BE2C (cell line): ENCODE data around the gene GH1.
"Not testable (repeated sequence)": the region's sequence is repeated elsewhere in the genome, so short reads cannot be mapped to it uniquely, and the experiment has no call there.

ENCODE experiments used
- DNase-seq: peaks from one replicate; pipeline ENCODE4 v3.0.0-alpha.2; 2020
- H3K27me3 ChIP-seq: fragments of 250-450 bp; sonication (Bioruptor Pico); 2 replicates; pipeline ENCODE4 v1.5.1; 2020; ENCODE audit warnings: mild to moderate bottlenecking
- H3K36me3 ChIP-seq: fragments of 250-450 bp; sonication (Bioruptor Pico); 2 replicates; pipeline ENCODE4 v1.5.1; 2020; ENCODE audit warnings: mild to moderate bottlenecking
- H3K4me1 ChIP-seq: fragments of 250-450 bp; sonication (Bioruptor Pico); 2 replicates; pipeline ENCODE4 v1.5.1; 2020
- H3K4me3 ChIP-seq: 2 replicates; pipeline ENCODE4 v1.5.1; 2011; ENCODE audit warnings: low read depth, low read length
- H3K9me3 ChIP-seq: fragments of 250-450 bp; sonication (Bioruptor Pico); 2 replicates; pipeline ENCODE4 v1.5.1; 2020
- TF ChIP-seq, protein P1 (sequence below): IDR thresholded peaks from 2 replicates; pipeline ENCODE4 v1.5.1; 2012; ENCODE audit warnings: mild to moderate bottlenecking, low read depth, low read length

Gene GH1

DNA sequence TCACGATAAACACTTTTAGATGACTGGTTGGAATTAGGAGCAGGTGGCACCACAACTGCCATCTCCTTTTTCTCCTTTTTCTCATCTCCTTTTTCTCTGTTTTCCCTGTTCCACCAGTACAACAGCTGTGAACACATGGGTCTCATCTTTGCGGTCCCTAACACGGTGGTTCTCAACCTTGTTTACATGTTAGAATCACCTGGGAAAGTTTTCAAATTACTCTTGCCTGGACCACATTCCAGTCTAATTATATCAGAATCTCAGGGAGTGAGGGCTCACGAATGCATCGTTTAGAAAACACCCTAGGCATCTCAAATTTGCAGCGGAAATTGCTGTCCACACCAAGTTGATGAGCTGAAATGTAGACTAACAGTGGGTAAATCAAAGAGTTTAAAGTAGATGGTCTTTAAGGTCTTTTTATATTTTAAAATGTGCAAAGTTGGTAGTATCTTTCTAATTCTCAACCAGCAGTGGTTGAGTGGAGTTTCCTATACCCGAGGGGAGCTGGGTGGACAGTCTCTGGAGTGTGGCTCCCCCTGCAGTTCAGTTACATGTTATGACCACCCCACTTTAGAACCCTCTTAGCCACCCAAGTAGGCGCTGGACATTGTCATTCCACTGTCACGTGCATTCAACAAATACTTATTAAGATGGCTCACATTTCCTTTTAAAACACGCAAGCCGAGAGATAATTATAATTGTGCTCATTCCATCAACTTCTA, 26.2 kb downstream of the GH1 start:
- TF ChIP-seq, protein P1, sequence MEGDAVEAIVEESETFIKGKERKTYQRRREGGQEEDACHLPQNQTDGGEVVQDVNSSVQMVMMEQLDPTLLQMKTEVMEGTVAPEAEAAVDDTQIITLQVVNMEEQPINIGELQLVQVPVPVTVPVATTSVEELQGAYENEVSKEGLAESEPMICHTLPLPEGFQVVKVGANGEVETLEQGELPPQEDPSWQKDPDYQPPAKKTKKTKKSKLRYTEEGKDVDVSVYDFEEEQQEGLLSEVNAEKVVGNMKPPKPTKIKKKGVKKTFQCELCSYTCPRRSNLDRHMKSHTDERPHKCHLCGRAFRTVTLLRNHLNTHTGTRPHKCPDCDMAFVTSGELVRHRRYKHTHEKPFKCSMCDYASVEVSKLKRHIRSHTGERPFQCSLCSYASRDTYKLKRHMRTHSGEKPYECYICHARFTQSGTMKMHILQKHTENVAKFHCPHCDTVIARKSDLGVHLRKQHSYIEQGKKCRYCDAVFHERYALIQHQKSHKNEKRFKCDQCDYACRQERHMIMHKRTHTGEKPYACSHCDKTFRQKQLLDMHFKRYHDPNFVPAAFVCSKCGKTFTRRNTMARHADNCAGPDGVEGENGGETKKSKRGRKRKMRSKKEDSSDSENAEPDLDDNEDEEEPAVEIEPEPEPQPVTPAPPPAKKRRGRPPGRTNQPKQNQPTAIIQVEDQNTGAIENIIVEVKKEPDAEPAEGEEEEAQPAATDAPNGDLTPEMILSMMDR: peak; percentile 56
- not testable (repeated sequence) for H3K4me3 ChIP-seq, H3K4me1 ChIP-seq, H3K27me3 ChIP-seq, H3K9me3 ChIP-seq, H3K36me3 ChIP-seq
- peak; percentile 49 for DNase-seq

DNA sequence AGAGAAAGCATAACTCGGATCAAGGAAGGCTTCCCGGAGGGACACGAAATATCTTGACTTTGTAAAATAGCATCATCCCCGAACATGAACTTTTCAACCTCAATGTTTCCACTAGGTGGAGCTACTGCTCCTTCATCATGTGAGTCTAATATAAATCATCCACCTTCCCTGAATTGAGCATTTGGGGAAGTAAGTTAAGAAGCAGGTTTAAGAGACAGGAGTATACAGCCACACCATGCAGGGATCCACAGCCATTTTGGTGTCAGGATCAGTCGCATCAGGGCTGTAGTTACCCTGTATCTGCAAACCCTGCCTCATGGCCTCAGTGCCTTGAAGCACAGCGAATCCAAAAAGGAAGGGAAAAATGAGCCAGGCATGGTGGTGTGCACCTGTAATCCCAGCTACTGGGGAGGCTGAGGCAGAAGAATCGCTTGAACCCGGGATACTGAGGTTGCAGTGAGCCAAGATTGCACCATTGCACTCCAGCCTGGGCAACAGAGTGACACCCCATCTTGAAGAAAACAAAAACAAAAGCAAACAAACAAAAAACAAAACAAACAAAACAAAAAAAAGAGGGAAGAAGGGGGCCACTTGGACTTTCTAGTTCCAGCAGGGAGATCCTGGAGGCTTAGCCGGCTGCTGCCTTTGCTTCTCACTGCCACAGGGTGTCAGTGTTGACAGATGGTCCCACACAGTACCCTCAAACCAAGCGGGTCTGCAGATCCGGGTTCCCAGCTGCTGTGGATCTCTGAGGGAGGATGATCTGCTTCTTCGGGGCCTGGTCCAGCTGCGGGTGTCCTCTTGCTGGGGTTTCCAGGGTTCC, 29.4 kb downstream of the GH1 start:
- TF ChIP-seq, protein P1: peak; percentile 59
- not testable (repeated sequence) for H3K4me3 ChIP-seq, H3K9me3 ChIP-seq, H3K36me3 ChIP-seq, H3K27me3 ChIP-seq, H3K4me1 ChIP-seq
- DNase-seq: peak; percentile 63

DNA sequence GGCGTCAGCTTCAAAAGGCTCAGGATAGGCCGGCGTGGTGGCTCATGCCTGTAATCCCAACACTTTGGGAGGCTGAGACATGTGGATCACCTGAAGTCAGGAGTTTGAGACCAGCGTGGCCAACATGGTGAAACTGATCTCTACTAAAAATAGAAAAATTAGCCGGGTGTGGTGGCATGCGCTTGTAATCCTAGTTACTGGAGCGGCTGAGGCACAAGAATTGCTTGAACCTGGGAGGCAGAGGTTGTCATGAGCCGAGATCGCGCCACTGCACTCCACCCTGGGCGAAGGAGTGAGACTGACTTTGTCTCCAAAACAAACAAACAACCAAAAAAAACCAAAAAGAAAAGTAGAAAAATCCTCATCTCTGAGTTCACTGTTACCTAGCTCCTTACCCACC, 33.5 kb downstream of the GH1 start:
- not testable (repeated sequence) for H3K27me3 ChIP-seq, DNase-seq, H3K36me3 ChIP-seq, H3K4me1 ChIP-seq, H3K9me3 ChIP-seq, H3K4me3 ChIP-seq

DNA sequence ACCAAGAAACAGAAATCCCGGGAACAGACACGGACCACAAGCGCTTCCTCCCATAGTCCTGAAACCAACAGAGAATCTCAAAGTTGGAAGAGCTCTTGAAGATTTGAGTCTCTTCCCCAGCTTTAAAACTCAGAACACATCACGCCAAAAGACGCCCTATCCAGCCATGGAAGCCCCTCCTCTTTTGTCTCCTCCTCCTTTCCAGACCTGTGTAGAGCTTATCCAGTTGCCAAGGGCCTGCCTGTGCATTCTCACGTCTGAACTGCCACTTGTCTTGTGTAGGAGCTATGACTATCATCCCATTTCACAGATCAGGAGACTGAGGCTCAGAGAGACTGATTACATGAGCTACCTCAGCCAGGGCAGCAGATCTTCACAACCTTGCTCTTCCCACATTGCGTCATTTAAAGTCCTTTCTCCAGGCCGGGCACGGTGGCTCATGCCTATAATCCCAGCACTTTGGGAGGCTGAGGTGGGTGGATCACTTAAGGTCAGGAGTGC, 36.0 kb downstream of the GH1 start:
- not testable (repeated sequence) for DNase-seq

DNA sequence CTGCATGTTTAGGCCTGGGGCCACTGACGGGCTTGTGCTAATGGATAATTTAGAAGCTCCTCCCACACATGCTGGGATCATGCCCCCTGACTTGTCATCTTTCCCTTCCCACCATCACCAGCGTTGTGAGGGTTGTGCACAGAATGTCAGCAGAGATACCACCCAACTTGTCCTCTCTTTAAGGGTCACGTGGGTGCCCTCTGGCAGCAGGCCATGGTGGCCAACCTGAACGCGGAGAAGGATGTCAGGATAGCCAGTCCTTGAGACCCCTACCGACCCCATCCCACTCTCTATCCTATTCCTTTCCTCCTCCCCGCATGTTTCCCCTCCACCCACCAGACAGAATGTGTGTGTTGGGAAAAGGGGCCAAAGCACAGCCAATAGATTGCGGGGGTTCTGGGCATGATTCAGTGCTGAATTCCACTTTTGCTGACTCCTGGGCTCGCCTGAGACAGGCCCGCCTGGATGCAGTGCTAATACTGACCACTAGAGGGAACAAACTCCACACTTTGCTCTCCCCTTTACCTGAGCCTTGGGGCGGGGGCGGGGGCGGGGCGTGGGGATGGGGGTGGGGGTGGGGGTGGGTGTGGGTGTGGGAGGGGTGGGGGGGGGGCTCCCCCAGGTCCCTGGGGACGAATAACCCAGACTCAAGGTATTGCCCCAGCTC, 36.6 kb downstream of the GH1 start, which contains the start of gene GH2:
GH2 (minus strand) TSS at position 10 of the 667 bp plus-strand sequence. CDS start 143 bp downstream, outside the sequence.
- Histone ChIP-seq H3K27me3 (no peaks in the 10 kb centered on the region), H3K4me3 (no peak within 1 kb of the TSS), H3K4me1 (peaks cover 3% of the 10 kb centered on the region), H3K9me3 (no peaks in the 10 kb centered on the region), H3K36me3 (no peaks in the 10 kb centered on the region)
- DNase-seq: peak; percentile 63
- TF ChIP-seq, protein P1: peak; percentile 66

More for the DNA sequence above, 36.0 kb downstream of the GH1 start:
- not testable (repeated sequence) for H3K4me3 ChIP-seq, H3K4me1 ChIP-seq, H3K9me3 ChIP-seq, H3K36me3 ChIP-seq, H3K27me3 ChIP-seq

DNA sequence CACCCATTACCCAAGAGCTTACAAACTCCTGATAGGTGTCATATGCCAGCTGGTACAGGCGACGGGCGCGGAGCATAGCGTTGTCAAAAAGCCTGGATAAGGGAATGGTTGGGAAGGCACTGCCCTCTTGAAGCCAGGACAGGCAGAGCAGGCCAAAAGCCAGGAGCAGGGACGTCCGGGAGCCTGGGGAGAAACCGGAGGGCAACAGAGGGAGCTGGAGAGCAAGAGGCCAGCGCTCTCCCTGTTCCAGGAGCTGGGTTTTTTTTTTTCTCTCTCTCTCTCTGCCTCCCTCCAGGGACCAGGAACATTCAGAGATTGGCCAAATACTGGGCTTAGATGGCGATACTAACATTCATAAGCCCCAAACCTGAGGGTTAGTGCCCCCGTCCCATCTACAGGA, 37.3 kb downstream of the GH1 start:
- H3K9me3 ChIP-seq, H3K27me3 ChIP-seq, H3K4me1 ChIP-seq, H3K36me3 ChIP-seq, H3K4me3 ChIP-seq, DNase-seq: not testable (repeated sequence)
- TF ChIP-seq, protein P1: peak; percentile 12; the same call in 1 of the 2 replicates
